Fibroblast of lung (primary cell): Measurements from ENCODE around the gene SLC4A2.

Source experiments
- EZH2 ChIP-seq: IDR thresholded peaks from 2 replicates; pipeline ENCODE4 v1.5.1; 2012; ENCODE audit warnings: low read length, control low read depth, mild to moderate bottlenecking; ENCODE audit errors: missing control alignments
- TF ChIP-seq, protein P1 (sequence below), 2 donors: IDR thresholded peaks in 1 of 2; conservative IDR thresholded peaks in 1 of 2; 1 replicate in 1 of 2; 2 replicates in 1 of 2; pipeline ENCODE4 v1.5.1; 2011 to 2012; ENCODE audit warnings: low read length in 2 of 2, control low read depth in 1 of 2, inconsistent platforms in 1 of 2, low read depth in 1 of 2, mild to moderate bottlenecking in 1 of 2

DNA sequence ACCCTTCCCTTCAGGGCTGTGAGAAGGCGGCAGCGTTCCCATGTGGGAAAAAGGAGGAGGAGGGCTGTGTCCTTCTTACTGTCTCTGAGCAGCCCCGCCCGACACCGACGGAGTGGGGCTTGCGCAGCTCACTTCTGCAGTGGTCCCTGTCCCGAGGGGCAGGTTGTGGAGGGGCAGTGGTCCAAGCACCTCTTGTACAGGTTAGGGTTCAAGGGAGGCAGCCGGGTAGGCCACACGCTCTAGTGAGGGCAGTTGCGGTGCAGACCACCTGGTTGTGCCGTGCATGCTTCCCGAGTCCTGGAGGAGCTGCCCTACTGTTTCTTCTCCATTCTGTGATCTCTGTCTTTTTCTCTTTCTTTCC lies 59.6 kb downstream of the SLC4A2 start:
- TF ChIP-seq, protein P1, sequence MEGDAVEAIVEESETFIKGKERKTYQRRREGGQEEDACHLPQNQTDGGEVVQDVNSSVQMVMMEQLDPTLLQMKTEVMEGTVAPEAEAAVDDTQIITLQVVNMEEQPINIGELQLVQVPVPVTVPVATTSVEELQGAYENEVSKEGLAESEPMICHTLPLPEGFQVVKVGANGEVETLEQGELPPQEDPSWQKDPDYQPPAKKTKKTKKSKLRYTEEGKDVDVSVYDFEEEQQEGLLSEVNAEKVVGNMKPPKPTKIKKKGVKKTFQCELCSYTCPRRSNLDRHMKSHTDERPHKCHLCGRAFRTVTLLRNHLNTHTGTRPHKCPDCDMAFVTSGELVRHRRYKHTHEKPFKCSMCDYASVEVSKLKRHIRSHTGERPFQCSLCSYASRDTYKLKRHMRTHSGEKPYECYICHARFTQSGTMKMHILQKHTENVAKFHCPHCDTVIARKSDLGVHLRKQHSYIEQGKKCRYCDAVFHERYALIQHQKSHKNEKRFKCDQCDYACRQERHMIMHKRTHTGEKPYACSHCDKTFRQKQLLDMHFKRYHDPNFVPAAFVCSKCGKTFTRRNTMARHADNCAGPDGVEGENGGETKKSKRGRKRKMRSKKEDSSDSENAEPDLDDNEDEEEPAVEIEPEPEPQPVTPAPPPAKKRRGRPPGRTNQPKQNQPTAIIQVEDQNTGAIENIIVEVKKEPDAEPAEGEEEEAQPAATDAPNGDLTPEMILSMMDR (conservative IDR thresholded peaks at IDR 0.05 in 1 of 2, IDR thresholded peaks at IDR 0.05 in 1 of 2; ENCODE audit: low read depth in 1 of 2, low read length in 2 of 2) = no peak
- no peak for TF ChIP-seq EZH2
